ENCODE data around the gene ENTREP1.
"Not testable (repeated sequence)": the region's sequence is repeated elsewhere in the genome, so short reads cannot be mapped to it uniquely, and the experiment has no call there.

ENTREP1 gene

DNA sequence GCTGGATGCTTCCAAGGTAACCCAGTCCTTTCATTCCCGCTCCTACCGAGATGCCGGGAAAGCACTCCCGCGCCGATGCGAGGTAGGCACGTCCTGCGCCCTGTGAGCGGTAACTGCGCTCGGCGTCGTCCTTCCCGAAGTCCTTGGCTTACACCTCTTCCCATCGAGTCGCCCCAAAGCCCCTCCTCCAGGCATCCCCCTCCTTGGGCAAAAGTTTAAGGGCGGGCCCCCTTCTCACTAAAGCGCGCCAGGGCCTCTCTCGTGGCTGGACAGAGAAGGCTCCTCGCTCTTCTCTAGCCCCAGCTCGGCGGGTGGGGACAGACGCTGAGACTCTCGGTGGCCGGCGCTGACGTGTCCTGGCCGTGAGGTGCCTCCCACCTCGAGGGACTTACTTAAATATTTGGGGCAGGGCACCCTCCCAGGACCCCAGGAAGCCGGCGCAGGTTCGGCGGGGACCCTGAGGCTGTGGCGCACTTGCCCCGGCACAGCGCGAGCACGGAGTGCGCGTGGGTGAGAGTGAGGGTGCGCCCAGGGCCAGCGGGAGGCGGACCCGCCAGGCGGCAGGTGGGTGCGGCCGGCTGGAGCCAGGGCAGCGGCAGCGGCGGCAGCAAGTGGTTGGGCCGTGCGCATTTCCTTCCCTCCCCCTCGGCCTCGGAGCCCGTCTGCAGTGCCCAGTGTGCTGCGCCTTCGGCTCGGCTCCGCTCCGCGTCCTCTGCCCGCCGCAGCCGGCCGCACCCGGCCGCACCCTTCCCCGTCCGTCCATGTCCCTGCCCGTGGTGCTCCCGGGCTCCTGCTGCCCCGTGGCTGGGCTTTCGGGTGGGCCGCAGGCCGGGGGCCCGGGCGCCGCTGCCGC lies at the start of gene ENTREP1:
TSS of gene ENTREP1 (plus strand) at position 667 of the 853 bp plus-strand sequence. CDS start at position 762, 95 bp downstream.
- DNase-seq (ENCODE audit: low read depth), result no peak

DNA sequence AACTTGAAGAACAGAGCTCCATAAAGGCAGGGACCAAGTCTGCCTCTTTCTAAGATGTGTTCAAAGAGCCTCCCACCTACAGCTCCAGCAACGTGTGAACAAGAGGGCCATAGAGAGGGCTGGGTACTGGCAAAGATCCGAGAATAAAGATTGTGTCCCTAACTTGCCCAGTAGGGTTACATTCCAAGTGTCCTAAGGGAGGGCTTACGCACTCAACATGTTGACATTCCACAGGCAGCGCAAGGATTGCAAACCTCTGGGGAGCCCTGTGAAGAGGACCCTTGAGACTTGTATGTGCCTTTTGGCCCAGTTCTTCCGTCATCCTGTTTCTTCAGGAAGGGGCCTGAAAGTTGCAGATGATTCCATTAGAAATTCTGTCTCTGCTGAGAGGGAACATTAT lies 48.2 kb upstream of the ENTREP1 start:
- DNase-seq (ENCODE audit: low read depth), result no peak

DNA sequence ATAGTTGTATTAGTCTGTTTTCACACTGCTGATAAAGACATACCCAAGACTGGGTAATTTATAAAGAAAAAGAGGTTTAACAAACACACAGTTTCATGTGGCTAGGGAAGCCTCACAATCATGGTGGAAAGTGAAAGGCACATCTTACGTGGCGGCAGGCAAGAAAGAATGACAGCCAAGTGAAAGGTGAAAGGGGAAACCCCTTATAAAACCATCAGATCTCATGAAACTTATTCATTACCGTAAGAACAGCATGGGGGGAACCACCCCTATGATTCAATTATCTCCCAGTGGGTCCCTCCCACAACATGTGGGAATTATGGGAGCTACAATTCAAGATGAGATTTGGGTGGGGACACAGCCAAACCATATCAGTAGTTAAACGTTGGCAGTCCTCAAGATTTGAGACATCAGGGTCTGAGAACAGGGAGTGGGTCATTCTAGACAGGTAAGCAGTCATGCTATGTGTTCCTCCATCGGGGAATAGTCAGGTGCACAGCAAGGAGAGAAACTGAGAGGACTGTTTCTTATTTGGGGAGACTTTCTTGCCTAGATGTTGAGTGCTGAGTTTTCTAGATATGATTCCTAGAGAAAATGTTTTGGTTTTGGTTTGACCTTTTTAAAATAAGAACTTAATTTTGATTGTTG lies 45.8 kb upstream of the ENTREP1 start:
- DNase-seq (ENCODE audit: low read depth), result no peak

DNA sequence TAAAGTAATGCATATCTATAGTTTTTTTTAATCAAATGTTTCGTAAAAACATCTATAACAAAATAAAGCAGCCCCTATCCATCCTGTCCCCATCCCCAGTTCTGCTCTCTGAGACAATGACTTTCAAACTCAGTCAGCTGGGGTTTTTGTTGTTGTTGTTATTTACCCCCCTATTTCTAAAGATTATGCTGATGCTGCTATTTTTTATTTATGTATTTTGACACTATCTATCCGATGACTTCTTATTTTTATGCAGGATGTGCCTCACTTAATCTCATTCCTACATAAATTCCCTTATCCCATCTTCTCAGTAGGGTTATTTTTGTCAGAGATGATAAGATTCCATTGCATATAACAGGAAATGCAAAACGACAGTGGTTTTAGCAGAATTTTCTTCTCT lies 45.3 kb upstream of the ENTREP1 start:
- DNase-seq (ENCODE audit: low read depth), result no peak

- DNase-seq (ENCODE audit: low read depth), result no peak
Observed at GRCh38 chr9:69283003-69283402, 42.0 kb upstream of the ENTREP1 start.

GRCh38 chr9:69292078-69292477 lies 32.9 kb upstream of the ENTREP1 start:
- DNase-seq (ENCODE audit: low read depth), result no peak

DNA sequence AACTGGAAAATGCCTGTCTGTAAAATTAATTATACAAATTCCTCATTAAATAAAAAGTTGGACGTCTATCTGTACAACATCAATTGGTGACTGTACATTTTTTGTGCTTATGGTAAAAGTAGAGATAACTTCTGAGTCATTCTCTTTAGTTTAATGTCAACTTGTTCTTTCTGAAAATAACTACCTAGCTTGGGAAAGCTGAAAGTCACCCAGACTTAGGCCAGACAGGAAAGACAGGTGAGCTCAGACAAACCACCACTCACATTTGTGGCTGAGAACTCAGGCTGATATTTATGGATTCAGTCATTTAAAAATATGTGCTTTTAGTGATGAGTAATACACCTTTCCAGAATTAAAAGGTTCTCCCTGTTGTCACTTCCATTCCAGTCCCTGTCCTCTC lies 31.9 kb upstream of the ENTREP1 start:
- no peak for DNase-seq (ENCODE audit: low read depth)

GRCh38 chr9:69295872-69296552 lies 29.0 kb upstream of the ENTREP1 start:
- no peak for DNase-seq (ENCODE audit: low read depth)

DNA sequence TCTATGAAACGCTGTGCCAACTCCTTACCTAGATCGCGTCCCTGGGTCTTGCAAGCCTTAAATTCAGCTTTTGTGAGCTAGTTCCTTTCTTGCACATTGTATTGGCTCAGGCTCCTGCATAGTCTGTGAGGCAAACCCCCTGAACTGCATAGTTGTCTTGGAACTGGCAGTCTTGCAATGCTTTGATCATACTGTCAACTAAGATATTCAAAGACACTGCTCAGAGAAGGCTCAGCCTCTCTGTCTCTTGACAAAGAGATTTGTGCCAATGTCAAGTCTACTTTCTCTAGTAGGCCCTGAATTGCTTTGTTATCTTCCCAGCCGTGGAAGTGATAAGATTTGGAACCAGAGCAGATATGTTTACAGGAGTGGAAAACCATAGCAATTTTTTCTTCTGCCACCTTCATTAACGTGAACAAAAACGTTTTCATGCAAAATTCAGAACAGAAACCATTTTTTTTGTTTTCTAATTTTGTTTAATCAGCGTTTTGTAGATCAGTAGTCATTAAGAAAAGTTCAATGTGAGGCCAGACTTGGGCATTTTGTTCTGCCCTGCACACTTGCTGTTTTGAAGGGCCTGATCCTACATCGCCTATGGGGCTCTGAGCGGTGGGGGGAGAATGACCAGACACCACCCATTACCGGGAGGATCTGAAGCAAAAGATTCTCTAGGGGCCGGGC lies 27.6 kb upstream of the ENTREP1 start:
- DNase-seq (ENCODE audit: low read depth), result no peak

GRCh38 chr9:69299315-69299714 lies 25.7 kb upstream of the ENTREP1 start:
- no peak for DNase-seq (ENCODE audit: low read depth)

GRCh38 chr9:69299826-69300225 lies 25.2 kb upstream of the ENTREP1 start:
- DNase-seq (ENCODE audit: low read depth), result no peak

GRCh38 chr9:69303331-69303730 lies 21.7 kb upstream of the ENTREP1 start:
- DNase-seq (ENCODE audit: low read depth), result no peak

DNA sequence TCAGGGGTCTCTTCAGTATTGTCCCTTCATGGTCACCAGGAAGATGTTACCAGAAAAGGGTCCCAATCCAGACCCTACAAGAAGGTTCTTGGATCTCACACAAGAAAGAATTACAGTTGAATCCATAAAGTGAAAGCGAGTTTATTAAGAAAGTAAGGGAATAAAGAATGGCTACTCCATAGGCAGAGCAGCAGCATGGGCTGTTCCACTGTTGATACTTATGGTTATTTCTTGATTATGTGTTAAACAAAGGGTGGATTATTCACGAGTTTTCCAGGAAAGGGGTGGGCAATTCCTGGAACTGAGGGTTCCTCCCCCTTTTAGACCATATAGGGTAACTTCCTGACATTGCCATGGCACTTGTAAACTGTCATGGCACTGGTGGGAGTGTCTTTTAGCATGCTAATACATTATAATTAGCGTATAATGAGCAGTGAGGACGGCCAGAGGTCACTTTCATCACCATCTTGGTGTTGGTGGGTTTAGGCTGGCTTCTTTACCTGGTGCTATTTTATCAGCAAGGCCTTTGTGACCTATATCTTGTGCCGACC lies 18.0 kb upstream of the ENTREP1 start:
- DNase-seq (ENCODE audit: low read depth), result not testable (repeated sequence)

DNA sequence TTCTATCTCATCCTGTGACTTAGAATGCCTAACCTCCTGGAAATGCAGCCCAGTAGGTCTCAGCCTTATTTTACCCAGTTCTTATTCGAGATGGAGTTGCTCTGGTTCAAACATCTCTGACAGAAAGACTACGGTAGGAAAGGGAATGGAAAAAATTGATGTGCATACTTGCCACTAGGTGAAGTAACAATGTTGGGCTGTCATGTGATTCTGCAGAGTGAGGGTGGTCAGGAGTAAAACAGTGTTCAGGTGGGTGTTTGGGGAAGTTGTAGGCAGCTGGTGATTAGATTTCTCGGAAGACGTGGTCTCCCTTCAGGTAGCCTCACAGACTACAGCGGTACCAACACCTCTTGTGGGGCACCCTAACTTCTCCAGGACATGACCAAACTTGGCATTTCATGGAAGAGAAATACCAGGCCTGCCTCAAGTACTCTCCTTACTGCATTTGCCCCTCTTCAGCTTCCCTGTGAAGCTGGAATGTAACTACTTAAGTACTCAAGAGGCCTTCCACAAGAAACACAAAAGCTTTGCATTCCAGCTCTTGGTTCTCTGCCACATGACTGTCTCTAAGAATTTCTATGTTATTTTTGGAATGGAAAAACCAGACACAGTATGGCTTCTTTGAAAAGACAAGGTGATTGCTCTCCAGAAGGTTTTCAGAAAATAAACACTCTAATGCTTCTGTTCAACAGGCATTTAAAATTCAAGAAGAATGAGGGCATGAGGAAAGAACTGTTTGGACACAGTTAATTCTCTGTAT lies 17.4 kb upstream of the ENTREP1 start:
- DNase-seq (ENCODE audit: low read depth), result no peak

- DNase-seq (ENCODE audit: low read depth), result no peak
Observed at GRCh38 chr9:69308206-69308931, 16.6 kb upstream of the ENTREP1 start.

- no peak for DNase-seq (ENCODE audit: low read depth)
Observed at GRCh38 chr9:69313175-69313574, 11.8 kb upstream of the ENTREP1 start.

DNA sequence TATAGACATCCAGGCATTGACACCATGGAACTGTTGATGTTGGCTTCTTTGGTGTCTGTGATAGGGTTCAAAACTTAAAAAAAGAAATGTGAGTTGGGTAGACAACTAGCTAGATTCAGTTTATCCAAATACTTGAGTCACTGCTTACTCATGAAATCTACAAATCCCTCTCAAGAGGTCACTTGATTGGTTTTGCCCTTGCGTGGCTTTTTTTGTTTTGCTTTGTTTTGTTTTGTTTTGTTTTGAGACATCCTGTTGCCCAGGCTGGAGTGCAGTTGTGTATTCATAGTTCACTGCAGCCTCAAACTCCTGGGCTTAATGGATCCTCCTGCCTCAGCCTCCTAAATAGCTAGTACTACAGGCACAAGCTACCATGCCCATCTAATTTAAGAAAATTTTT lies 10.5 kb upstream of the ENTREP1 start:
- DNase-seq (ENCODE audit: low read depth), result no peak

GRCh38 chr9:69317081-69317480 lies 7.9 kb upstream of the ENTREP1 start:
- no peak for DNase-seq (ENCODE audit: low read depth)

DNA sequence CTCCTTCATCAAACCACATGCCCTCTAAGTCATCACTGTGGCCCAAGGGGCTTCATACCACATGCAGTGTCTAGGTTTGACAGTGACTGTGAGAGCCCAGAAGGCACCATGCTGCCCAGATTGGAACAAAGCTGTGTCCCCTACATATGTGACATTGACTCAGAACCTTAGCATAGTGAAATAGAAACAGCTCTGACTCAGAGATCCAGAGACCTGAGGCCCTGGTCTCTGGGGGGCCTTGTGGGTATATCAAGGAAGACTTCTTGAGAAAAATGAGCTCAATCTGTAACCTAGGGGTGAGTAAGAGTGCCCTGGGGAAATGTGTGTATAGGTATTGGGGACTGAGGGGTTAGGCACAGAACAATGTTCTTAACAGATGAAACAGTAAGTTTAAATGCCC lies 7.1 kb upstream of the ENTREP1 start:
- DNase-seq (ENCODE audit: low read depth), result no peak

GRCh38 chr9:69319324-69320025 lies 5.5 kb upstream of the ENTREP1 start:
- DNase-seq (ENCODE audit: low read depth), result no peak

All from stimulated activated CD8-positive, alpha-beta memory T cell treated with anti-CD3 and anti-CD28 coated beads, Interleukin-12 subunit alpha, Interleukin-12 subunit beta, amount 100 ng/mL, for 1 hour (primary cell).